Liver (tissue), 9 donors: ENCODE data around the gene ADAMTS1. TPM values are rescaled to one million over a fixed set of nuclear protein-coding genes. Genes with fewer than 3 reads are reported as not detected.

Experiments used
- DNase-seq: peaks from one replicate; pipeline ENCODE4 v3.0.0-alpha.2; 2017; ENCODE audit warnings: low spot score
- H3K27ac ChIP-seq, 2 donors: one replicate each; pipeline ENCODE4 v1.7.0; 2013; ENCODE audit warnings: inconsistent platforms in 2 of 2, low read length in 2 of 2, control low read depth in 1 of 2, low read depth in 1 of 2, mild to moderate bottlenecking in 1 of 2
- H3K27me3 ChIP-seq, 4 donors: one replicate each; pipeline versions ENCODE4 v1.6.1 to v1.7.0; 2013; ENCODE audit warnings: low read length in 3 of 4, inconsistent platforms in 1 of 4, mild to moderate bottlenecking in 1 of 4, moderate library complexity in 1 of 4; ENCODE audit not compliant: control insufficient read depth in 4 of 4, insufficient read depth in 4 of 4
- H3K36me3 ChIP-seq, 4 donors: one replicate each; pipeline versions ENCODE4 v1.6.1 to v1.7.0; 2013; ENCODE audit warnings: low read length in 3 of 4, mild to moderate bottlenecking in 3 of 4, low read depth in 1 of 4, moderate library complexity in 1 of 4; ENCODE audit not compliant: control insufficient read depth in 4 of 4, insufficient read depth in 3 of 4
- H3K4me1 ChIP-seq, 4 donors: one replicate each; pipeline versions ENCODE4 v1.6.1 to v1.7.0; 2013; ENCODE audit warnings: low read length in 3 of 4, mild to moderate bottlenecking in 3 of 4, moderate library complexity in 1 of 4; ENCODE audit not compliant: control insufficient read depth in 4 of 4, insufficient read depth in 4 of 4
- H3K4me3 ChIP-seq, 3 donors: one replicate each; pipeline versions ENCODE4 v1.6.1 to v1.7.0; 2013; ENCODE audit warnings: low read length in 3 of 3, control low read depth in 1 of 3, low read depth in 1 of 3, mild to moderate bottlenecking in 1 of 3
- H3K9ac ChIP-seq, 2 donors: one replicate each; pipeline ENCODE4 v1.7.0; 2013; ENCODE audit warnings: low read length in 2 of 2, mild to moderate bottlenecking in 2 of 2, moderate library complexity in 2 of 2, control low read depth in 1 of 2, low read depth in 1 of 2
- H3K9me3 ChIP-seq, 4 donors: one replicate each; pipeline versions ENCODE4 v1.6.1 to v1.7.0; 2013; ENCODE audit warnings: low read length in 3 of 4; ENCODE audit not compliant: control insufficient read depth in 4 of 4
- ATF3 ChIP-seq: IDR thresholded peaks from 2 replicates; pipeline ENCODE4 v1.6.1; 2016; ENCODE audit warnings: antibody characterized with exemption
- CTCF ChIP-seq: fragments of 150-350 bp; IDR thresholded peaks from 2 replicates; pipeline ENCODE4 v1.5.1; 2017; ENCODE audit warnings: improper control_type of control experiment, low read depth, low read length; ENCODE audit not compliant: missing input control
- EGR1 ChIP-seq, 2 donors: IDR thresholded peaks; 2 replicates each; pipeline ENCODE4 v1.6.1; 2016 to 2018; ENCODE audit warnings: antibody characterized with exemption in 2 of 2, low read depth in 2 of 2
- FOXA2 ChIP-seq: IDR thresholded peaks from 2 replicates; pipeline ENCODE4 v1.6.1; 2016; ENCODE audit warnings: antibody characterized with exemption
- GABPA ChIP-seq, 2 donors: IDR thresholded peaks in 1 of 2; conservative IDR thresholded peaks in 1 of 2; 2 replicates each; pipeline ENCODE4 v1.6.1; 2016; ENCODE audit warnings: antibody characterized with exemption in 2 of 2, mild to moderate bottlenecking in 1 of 2, moderate library complexity in 1 of 2
- HNF4A ChIP-seq, 2 donors: conservative IDR thresholded peaks; 2 replicates each; pipeline ENCODE4 v1.6.1; 2016; ENCODE audit warnings: antibody characterized with exemption in 2 of 2, mild to moderate bottlenecking in 2 of 2
- JUND ChIP-seq, 2 donors: IDR thresholded peaks; 2 replicates each; pipeline ENCODE4 v1.6.1; 2016; ENCODE audit warnings: antibody characterized with exemption in 2 of 2
- NR2F2 ChIP-seq: IDR thresholded peaks from 2 replicates; pipeline ENCODE4 v1.6.1; 2016; ENCODE audit warnings: antibody characterized with exemption
- RAD21 ChIP-seq, 2 donors: IDR thresholded peaks; 2 replicates each; pipeline ENCODE4 v1.6.1; 2016; ENCODE audit warnings: antibody characterized with exemption in 2 of 2, mild to moderate bottlenecking in 2 of 2
- REST ChIP-seq: IDR thresholded peaks from 2 replicates; pipeline ENCODE4 v1.6.1; 2016; ENCODE audit warnings: antibody characterized with exemption, mild to moderate bottlenecking
- SP1 ChIP-seq: IDR thresholded peaks from 2 replicates; pipeline ENCODE4 v1.6.1; 2018; ENCODE audit warnings: antibody characterized with exemption, mild to moderate bottlenecking
- TAF1 ChIP-seq: conservative IDR thresholded peaks from 2 replicates; pipeline ENCODE4 v1.6.1; 2016; ENCODE audit warnings: antibody characterized with exemption, mild to moderate bottlenecking
- ZBTB33 ChIP-seq: IDR thresholded peaks from 2 replicates; pipeline ENCODE4 v1.6.1; 2016; ENCODE audit warnings: antibody characterized with exemption
- WGBS: extraction: QIAGEN DNeasy Blood & Tissue Kit; methylation state at CpG from one replicate; pipeline ENCODE4 v1.1.7; 2013; 5-methylcytosine and 5-hydroxymethylcytosine counted together
- polyA plus RNA-seq, 2 donors: library from polyadenylated mRNA; stranded (reverse) in 1 of 2; unstranded in 1 of 2; fragments of 200-250 nt in 1 of 2; fragments of >200 nt in 1 of 2; fragmentation: Nextera tagmentation in 1 of 2; extraction: Ambion mirVana in 1 of 2; gene quantifications; one replicate each; pipeline versions ENCODE4 v1.2.1 to v1.2.3, GENCODE V29; 2013 to 2015
- total RNA-seq, 2 donors: library from RNA; depleted of rRNA; stranded (reverse); fragments of >200 nt; gene quantifications; one replicate each; pipeline ENCODE4 v1.2.3, GENCODE V29; 2014
- TF ChIP-seq, protein P1 (sequence below): IDR thresholded peaks from 2 replicates; pipeline ENCODE4 v1.6.1; 2016; ENCODE audit warnings: antibody characterized with exemption
- donor health status: healthy.
- donor health status: healthy.
- donor health status: healthy.
- donor health status: healthy.
- donor health status: healthy.

Gene ADAMTS1
- total and polyA plus RNA-seq, 4 donors = 3.3 to 23.1 (median 10.7) TPM

GRCh38 chr21:26845759-26846035 is 488 bp upstream of the ADAMTS1 start:
- under 1% methylated on average over 7 of the region's 7 CpGs for WGBS
- TF ChIP-seq REST = no peak
- no peak for TF ChIP-seq JUND (IDR thresholded peaks at IDR 0.05)
- TF ChIP-seq, protein P1, sequence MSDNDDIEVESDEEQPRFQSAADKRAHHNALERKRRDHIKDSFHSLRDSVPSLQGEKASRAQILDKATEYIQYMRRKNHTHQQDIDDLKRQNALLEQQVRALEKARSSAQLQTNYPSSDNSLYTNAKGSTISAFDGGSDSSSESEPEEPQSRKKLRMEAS = no peak
- TF ChIP-seq GABPA (IDR thresholded peaks at IDR 0.05 in 1 of 2, conservative IDR thresholded peaks at IDR 0.05 in 1 of 2) = no peak
- TF ChIP-seq NR2F2 = no peak
- TF ChIP-seq SP1 = no peak
- TF ChIP-seq HNF4A (conservative IDR thresholded peaks at IDR 0.05) = no peak
- no peak for TF ChIP-seq TAF1
- TF ChIP-seq ZBTB33 = no peak
- no peak for TF ChIP-seq CTCF
- H3K27ac ChIP-seq = peak overlapping the region; percentile 80 to 90
- H3K4me1 ChIP-seq = peaks cover 0 to 35% (median 23%) of the 10 kb centered on the region in 4 donors
- DNase-seq = no peak
- H3K9ac ChIP-seq = peak overlapping the region; percentile 63 to 81
- H3K27me3 ChIP-seq = peaks cover 0 to 7% (median 0%) of the 10 kb centered on the region in 4 donors
- H3K4me3 ChIP-seq = peak overlapping the region; percentile 21 to 72 (median 72)
- H3K9me3 ChIP-seq = no peaks in the 10 kb centered on the region
- peaks cover 0 to 13% (median 4%) of the 10 kb centered on the region in 4 donors for H3K36me3 ChIP-seq

- H3K4me1 ChIP-seq = peaks cover 0 to 35% (median 22%) of the 10 kb centered on the region in 4 donors
- peaks cover 0 to 22% (median 9%) of the 10 kb centered on the region in 4 donors for H3K36me3 ChIP-seq
- peak; percentile 43 for DNase-seq
- WGBS = under 1% methylated on average over 96 of the region's 96 CpGs
- H3K9me3 ChIP-seq = no peaks in the 10 kb centered on the region
- H3K4me3 ChIP-seq = peak overlapping the region; percentile 72 to 92 (median 92)
- H3K9ac ChIP-seq = peak overlapping the region; percentile 74 to 77
- TF ChIP-seq GABPA (IDR thresholded peaks at IDR 0.05 in 1 of 2, conservative IDR thresholded peaks at IDR 0.05 in 1 of 2) = no peak
- no peak for TF ChIP-seq EGR1 (IDR thresholded peaks at IDR 0.05; ENCODE audit: low read depth in 2 of 2)
- TF ChIP-seq ATF3 = no peak
- no peak for TF ChIP-seq RAD21 (IDR thresholded peaks at IDR 0.05)
- no peak for TF ChIP-seq FOXA2
- peaks cover 0 to 7% (median 0%) of the 10 kb centered on the region in 4 donors for H3K27me3 ChIP-seq
- H3K27ac ChIP-seq = peak overlapping the region; percentile 77 to 90
These were observed 747 bp downstream of the ADAMTS1 start for GRCh38 chr21:26844258-26845065.
